Measurements from ENCODE around the gene BORCS6. TPM values are rescaled to one million over a fixed set of nuclear protein-coding genes. Genes with fewer than 3 reads are reported as not detected.

The BORCS6 gene
- total and polyA plus RNA-seq, 2 of the 13 experiments (the other 11 are each of a cell fraction or from before 2014, with no cell fraction given): 2.0 to 5.1 TPM

DNA sequence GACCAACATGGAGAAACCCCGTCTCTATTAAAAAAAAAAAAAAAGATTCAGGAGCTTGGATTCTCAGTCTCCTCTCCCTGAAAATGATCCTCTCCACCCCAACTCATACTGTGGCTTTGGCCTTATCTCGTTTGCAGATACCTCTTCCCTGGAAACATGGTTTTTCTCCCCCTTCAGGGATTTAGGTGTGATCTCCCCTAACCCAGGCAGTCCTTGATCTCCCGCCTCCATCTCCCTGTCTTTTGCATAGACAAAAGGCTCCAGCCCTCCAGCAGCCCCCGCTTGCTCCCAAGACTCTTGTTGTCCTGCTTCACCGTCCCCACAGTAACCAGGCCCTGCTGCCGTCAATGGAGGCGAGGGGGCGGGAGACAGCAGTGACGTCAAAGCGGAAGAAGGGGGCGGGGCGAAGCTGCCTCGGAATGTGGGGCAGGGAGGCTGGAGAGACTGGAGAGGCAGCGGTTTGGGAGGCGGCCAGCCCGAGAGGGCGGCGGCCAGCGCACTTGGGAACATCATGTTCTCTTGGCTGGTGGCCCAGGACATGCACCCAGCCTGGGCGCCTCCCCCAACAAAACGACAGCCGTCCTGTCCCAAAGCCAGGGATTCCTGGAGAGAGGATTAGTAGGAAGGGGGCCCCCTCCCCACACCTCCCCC, 35.9 kb downstream of the BORCS6 start (continued):
- TF ChIP-seq RXRA (CRISPR knock-in tag; IDR thresholded peaks at IDR 0.05): 0 out of 2 replicates have a peak, but pooled peaks have one; percentile 6
- TF ChIP-seq ETV5 (CRISPR knock-in tag; IDR thresholded peaks at IDR 0.05; ENCODE audit: borderline replicate concordance): peak; percentile 75; the same call in 1 of the 2 replicates
- no peak for TF ChIP-seq ZSCAN25 (CRISPR knock-in tag; IDR thresholded peaks at IDR 0.05)
- TF ChIP-seq, protein P1, sequence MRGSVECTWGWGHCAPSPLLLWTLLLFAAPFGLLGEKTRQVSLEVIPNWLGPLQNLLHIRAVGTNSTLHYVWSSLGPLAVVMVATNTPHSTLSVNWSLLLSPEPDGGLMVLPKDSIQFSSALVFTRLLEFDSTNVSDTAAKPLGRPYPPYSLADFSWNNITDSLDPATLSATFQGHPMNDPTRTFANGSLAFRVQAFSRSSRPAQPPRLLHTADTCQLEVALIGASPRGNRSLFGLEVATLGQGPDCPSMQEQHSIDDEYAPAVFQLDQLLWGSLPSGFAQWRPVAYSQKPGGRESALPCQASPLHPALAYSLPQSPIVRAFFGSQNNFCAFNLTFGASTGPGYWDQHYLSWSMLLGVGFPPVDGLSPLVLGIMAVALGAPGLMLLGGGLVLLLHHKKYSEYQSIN (CRISPR knock-in tag; IDR thresholded peaks at IDR 0.05; ENCODE audit: borderline replicate concordance): no peak
- TF ChIP-seq, protein P2, sequence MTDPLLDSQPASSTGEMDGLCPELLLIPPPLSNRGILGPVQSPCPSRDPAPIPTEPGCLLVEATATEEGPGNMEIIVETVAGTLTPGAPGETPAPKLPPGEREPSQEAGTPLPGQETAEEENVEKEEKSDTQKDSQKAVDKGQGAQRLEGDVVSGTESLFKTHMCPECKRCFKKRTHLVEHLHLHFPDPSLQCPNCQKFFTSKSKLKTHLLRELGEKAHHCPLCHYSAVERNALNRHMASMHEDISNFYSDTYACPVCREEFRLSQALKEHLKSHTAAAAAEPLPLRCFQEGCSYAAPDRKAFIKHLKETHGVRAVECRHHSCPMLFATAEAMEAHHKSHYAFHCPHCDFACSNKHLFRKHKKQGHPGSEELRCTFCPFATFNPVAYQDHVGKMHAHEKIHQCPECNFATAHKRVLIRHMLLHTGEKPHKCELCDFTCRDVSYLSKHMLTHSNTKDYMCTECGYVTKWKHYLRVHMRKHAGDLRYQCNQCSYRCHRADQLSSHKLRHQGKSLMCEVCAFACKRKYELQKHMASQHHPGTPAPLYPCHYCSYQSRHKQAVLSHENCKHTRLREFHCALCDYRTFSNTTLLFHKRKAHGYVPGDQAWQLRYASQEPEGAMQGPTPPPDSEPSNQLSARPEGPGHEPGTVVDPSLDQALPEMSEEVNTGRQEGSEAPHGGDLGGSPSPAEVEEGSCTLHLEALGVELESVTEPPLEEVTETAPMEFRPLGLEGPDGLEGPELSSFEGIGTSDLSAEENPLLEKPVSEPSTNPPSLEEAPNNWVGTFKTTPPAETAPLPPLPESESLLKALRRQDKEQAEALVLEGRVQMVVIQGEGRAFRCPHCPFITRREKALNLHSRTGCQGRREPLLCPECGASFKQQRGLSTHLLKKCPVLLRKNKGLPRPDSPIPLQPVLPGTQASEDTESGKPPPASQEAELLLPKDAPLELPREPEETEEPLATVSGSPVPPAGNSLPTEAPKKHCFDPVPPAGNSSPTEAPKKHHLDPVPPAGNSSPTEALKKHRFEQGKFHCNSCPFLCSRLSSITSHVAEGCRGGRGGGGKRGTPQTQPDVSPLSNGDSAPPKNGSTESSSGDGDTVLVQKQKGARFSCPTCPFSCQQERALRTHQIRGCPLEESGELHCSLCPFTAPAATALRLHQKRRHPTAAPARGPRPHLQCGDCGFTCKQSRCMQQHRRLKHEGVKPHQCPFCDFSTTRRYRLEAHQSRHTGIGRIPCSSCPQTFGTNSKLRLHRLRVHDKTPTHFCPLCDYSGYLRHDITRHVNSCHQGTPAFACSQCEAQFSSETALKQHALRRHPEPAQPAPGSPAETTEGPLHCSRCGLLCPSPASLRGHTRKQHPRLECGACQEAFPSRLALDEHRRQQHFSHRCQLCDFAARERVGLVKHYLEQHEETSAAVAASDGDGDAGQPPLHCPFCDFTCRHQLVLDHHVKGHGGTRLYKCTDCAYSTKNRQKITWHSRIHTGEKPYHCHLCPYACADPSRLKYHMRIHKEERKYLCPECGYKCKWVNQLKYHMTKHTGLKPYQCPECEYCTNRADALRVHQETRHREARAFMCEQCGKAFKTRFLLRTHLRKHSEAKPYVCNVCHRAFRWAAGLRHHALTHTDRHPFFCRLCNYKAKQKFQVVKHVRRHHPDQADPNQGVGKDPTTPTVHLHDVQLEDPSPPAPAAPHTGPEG (CRISPR knock-in tag; IDR thresholded peaks at IDR 0.05): no peak
- TF ChIP-seq, protein P3, sequence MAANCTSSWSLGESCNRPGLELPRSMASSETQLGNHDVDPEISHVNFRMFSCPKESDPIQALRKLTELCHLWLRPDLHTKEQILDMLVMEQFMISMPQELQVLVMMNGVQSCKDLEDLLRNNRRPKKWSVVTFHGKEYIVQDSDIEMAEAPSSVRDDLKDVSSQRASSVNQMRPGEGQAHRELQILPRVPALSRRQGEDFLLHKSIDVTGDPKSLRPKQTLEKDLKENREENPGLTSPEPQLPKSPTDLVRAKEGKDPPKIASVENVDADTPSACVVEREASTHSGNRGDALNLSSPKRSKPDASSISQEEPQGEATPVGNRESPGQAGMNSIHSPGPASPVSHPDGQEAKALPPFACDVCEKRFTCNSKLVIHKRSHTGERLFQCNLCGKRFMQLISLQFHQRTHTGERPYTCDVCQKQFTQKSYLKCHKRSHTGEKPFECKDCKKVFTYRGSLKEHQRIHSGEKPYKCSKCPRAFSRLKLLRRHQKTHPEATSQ (CRISPR knock-in tag; IDR thresholded peaks at IDR 0.05; ENCODE audit: borderline replicate concordance): no peak
- no peak for TF ChIP-seq MEIS2 (CRISPR knock-in tag; IDR thresholded peaks at IDR 0.05)
- TF ChIP-seq TBP (CRISPR knock-in tag; IDR thresholded peaks at IDR 0.05): no peak
- TF ChIP-seq DNMT1 (CRISPR knock-in tag; IDR thresholded peaks at IDR 0.05): no peak
- TF ChIP-seq SRSF1 (optimal IDR thresholded peaks at IDR 0.05; ENCODE audit: low read depth, low read length): no peak
- TF ChIP-seq FOXK2 (IDR thresholded peaks at IDR 0.05): no peak
- TF ChIP-seq TAF1 (CRISPR knock-in tag; IDR thresholded peaks at IDR 0.05): 0 out of 2 replicates have a peak, but pooled peaks have one; percentile 29
- no peak for TF ChIP-seq FOXA3 (CRISPR knock-in tag; IDR thresholded peaks at IDR 0.05)
- no peak for TF ChIP-seq HDAC6 (IDR thresholded peaks at IDR 0.05; ENCODE audit: low read depth, low read length)
- no peak for TF ChIP-seq KLF12 (CRISPR knock-in tag; IDR thresholded peaks at IDR 0.05; ENCODE audit: borderline replicate concordance)
- TF ChIP-seq ZNF607 (CRISPR knock-in tag; IDR thresholded peaks at IDR 0.05; ENCODE audit: borderline replicate concordance): no peak
- no peak for TF ChIP-seq ZBTB4 (CRISPR knock-in tag; IDR thresholded peaks at IDR 0.05; ENCODE audit: borderline replicate concordance)
- TF ChIP-seq SP140L (CRISPR knock-in tag; IDR thresholded peaks at IDR 0.05; ENCODE audit: borderline replicate concordance): no peak
- TF ChIP-seq ZNF44 (CRISPR knock-in tag; IDR thresholded peaks at IDR 0.05): no peak

All from HepG2 (cell line).